MCF 10A (cell line): ENCODE data around the gene MARK3. TPM values are rescaled to one million over a fixed set of nuclear protein-coding genes. Genes with fewer than 3 reads are reported as not detected.

Experiments used
- BruUV-seq: library from RNA; stranded (reverse); fragments of 400-500 nt; replicated peaks from 2 replicates; lab custom pipeline; 2021; lab: Mats Ljungman, UMichigan
- CTCF ChIA-PET: fragments of 300-600 bp; sonication (Branson Sonifier 250); formaldehyde crosslinking; extraction: SDS; loops from one replicate; lab custom pipeline; 2021; ENCODE audit warnings: antibody characterized with exemption, inconsistent platforms; lab: Yijun Ruan, JAX
- POLR2A ChIA-PET: fragments of 300-600, 350-650 bp; sonication (Branson Sonifier 250); formaldehyde crosslinking; extraction: SDS; loops from one replicate; lab custom pipeline; 2020; ENCODE audit warnings: antibody characterized with exemption, inconsistent platforms; lab: Yijun Ruan, JAX
- DNase-seq: peaks from one replicate; pipeline ENCODE4 v3.0.0-alpha.2; 2018; ENCODE audit not compliant: unreplicated experiment
- H3K27ac Mint-ChIP-seq: one replicate; pipeline ENCODE4 v1.8.0; 2022; ENCODE audit warnings: mild to moderate bottlenecking, low read depth, mixed read lengths; ENCODE audit not compliant: unreplicated experiment
- H3K27me3 Mint-ChIP-seq: one replicate; pipeline ENCODE4 v1.8.0; 2022; ENCODE audit warnings: mixed read lengths; ENCODE audit not compliant: insufficient read depth, unreplicated experiment
- H3K36me3 Mint-ChIP-seq: one replicate; pipeline ENCODE4 v1.8.0; 2022; ENCODE audit warnings: mild to moderate bottlenecking, moderate library complexity, mixed read lengths; ENCODE audit not compliant: insufficient read depth, unreplicated experiment
- H3K4me1 Mint-ChIP-seq: one replicate; pipeline ENCODE4 v1.8.0; 2022; ENCODE audit warnings: mixed read lengths; ENCODE audit not compliant: insufficient read depth, unreplicated experiment
- H3K4me3 Mint-ChIP-seq: one replicate; pipeline ENCODE4 v1.8.0; 2022; ENCODE audit warnings: mild to moderate bottlenecking, moderate library complexity, mixed read lengths; ENCODE audit not compliant: unreplicated experiment
- H3K9me3 Mint-ChIP-seq: one replicate; pipeline ENCODE4 v1.8.0; 2022; ENCODE audit warnings: mixed read lengths; ENCODE audit not compliant: unreplicated experiment
- intact Hi-C: fragments of 100-400 bp; cut with micrococcal nuclease; formaldehyde crosslinking; loops from 2 replicates; pipeline ENCODE4 v1.14.1; 2022
- total RNA-seq: library from RNA; stranded (reverse); gene quantifications from 2 replicates; pipeline ENCODE4 v1.2.3, GENCODE V29; 2022
- TF ChIP-seq, protein P1 (sequence below): fragments of 200-600 bp; IDR thresholded peaks from one replicate; pipeline ENCODE4 v1.8.0; 2022; ENCODE audit warnings: antibody characterized with exemption, mild to moderate bottlenecking; ENCODE audit not compliant: unreplicated experiment

The MARK3 gene
- total RNA-seq, 1 experiment from 2014 or later = 130 TPM

GRCh38 chr14:103495854-103496253 lies 110.6 kb downstream of the MARK3 start:
- intact Hi-C loops = no loop called here
- Mint-ChIP-seq H3K9me3 (no peaks in the 10 kb centered on the region), H3K4me3 (no peak overlapping the region), H3K27ac (no peak overlapping the region), H3K27me3 (no peaks in the 10 kb centered on the region), H3K4me1 (peaks cover 8% of the 10 kb centered on the region), H3K36me3 (peaks cover 84% of the 10 kb centered on the region)
- CTCF ChIA-PET = interaction anchor here (1.0 kb wide), 1 partner anchor 13 kb away, joined by 3 read pairs; no protein-coding TSS in a partner anchor
- DNase-seq = no peak
- no TSS peak for BruUV-seq
- POLR2A ChIA-PET = no interaction called here
- TF ChIP-seq, protein P1, sequence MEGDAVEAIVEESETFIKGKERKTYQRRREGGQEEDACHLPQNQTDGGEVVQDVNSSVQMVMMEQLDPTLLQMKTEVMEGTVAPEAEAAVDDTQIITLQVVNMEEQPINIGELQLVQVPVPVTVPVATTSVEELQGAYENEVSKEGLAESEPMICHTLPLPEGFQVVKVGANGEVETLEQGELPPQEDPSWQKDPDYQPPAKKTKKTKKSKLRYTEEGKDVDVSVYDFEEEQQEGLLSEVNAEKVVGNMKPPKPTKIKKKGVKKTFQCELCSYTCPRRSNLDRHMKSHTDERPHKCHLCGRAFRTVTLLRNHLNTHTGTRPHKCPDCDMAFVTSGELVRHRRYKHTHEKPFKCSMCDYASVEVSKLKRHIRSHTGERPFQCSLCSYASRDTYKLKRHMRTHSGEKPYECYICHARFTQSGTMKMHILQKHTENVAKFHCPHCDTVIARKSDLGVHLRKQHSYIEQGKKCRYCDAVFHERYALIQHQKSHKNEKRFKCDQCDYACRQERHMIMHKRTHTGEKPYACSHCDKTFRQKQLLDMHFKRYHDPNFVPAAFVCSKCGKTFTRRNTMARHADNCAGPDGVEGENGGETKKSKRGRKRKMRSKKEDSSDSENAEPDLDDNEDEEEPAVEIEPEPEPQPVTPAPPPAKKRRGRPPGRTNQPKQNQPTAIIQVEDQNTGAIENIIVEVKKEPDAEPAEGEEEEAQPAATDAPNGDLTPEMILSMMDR = no peak

DNA sequence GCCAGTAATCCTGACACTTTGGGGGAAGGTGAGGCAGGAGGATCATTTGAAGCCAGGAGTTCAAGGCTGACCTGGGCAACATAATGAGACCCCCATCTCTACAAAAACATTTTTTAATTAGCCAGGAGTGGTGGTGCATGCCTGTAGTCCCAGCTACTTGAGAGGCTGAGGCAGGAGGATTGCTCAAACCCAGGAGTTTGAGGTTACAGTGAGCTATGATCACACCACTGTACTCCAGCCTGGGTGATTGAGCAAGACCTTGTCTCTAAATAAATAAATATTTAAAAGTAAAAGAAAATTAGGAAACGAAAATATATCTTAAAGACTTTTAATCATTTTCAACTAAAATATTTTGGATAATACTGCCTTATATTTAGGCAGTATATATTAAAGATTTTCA lies 111.6 kb downstream of the MARK3 start:
- CTCF ChIA-PET = interaction anchor here (0.7 kb wide), 1 partner anchor 141 kb away, joined by 4 read pairs; no protein-coding TSS in a partner anchor
- TF ChIP-seq, protein P1 = no peak
- no TSS peak for BruUV-seq
- peaks cover 77% of the 10 kb centered on the region for H3K36me3 Mint-ChIP-seq
- no peak overlapping the region for H3K4me3 Mint-ChIP-seq
- H3K27ac Mint-ChIP-seq = no peak overlapping the region
- H3K27me3 Mint-ChIP-seq = no peaks in the 10 kb centered on the region
- no peaks in the 10 kb centered on the region for H3K9me3 Mint-ChIP-seq
- peaks cover 8% of the 10 kb centered on the region for H3K4me1 Mint-ChIP-seq
- POLR2A ChIA-PET = interaction anchor here (0.9 to 1.1 kb wide), 3 partner anchors 13 to 32 kb away, joined by 3 read pairs; partner anchors contain the start of gene TRMT61A
- intact Hi-C loops = no loop called here
- no peak for DNase-seq

GRCh38 chr14:103499709-103500108 lies 114.5 kb downstream of the MARK3 start:
- peaks cover 78% of the 10 kb centered on the region for H3K36me3 Mint-ChIP-seq

More at GRCh38 chr14:103499709-103500108, 114.5 kb downstream of the MARK3 start:
- Mint-ChIP-seq H3K27ac (peak overlapping the region; percentile 32), H3K4me1 (peaks cover 8% of the 10 kb centered on the region), H3K4me3 (no peak overlapping the region), H3K27me3 (no peaks in the 10 kb centered on the region), H3K9me3 (no peaks in the 10 kb centered on the region)
- TF ChIP-seq, protein P1 = no peak
- BruUV-seq = no TSS peak
- CTCF ChIA-PET = interaction anchor here (0.5 to 7.4 kb wide), 11 partner anchors 11 to 399 kb away, joined by 3 to 52 read pairs (median 4); no protein-coding TSS in a partner anchor
- POLR2A ChIA-PET = interaction anchor here (0.7 to 2.8 kb wide), 5 partner anchors 13 to 41 kb away, joined by 3 to 8 read pairs (median 7); no protein-coding TSS in a partner anchor
- intact Hi-C loops = loop anchor here (1.0 kb wide), 1 partner anchor 47 kb away; no protein-coding TSS in a partner anchor
- DNase-seq = no peak
